Esophagus (tissue), 2 donors: ENCODE data around the gene BLTP3A. TPM values are rescaled to one million over a fixed set of nuclear protein-coding genes. Genes with fewer than 3 reads are reported as not detected.

Source experiments
- polyA plus RNA-seq, 2 donors: library from polyadenylated mRNA; stranded (reverse); fragments of 200-250 nt; gene quantifications; one replicate each; pipeline ENCODE4 v1.2.3, GENCODE V29; 2013
- donor health status: healthy with polysubstance abuse.
- donor health status: Bipolar disorder and iron deficiency.

Gene BLTP3A
- polyA plus RNA-seq, 2 donors = 1.2 to 1.7 TPM

Other genes with a start within 250 kb of the BLTP3A start
- under 1 TPM; 0.08 TPM for gene SPDEF, start 235.8 kb upstream of the BLTP3A start, polyA plus RNA-seq
- gene ILRUN, start 95.3 kb upstream of the BLTP3A start, polyA plus RNA-seq = 10 to 100 TPM; 27.8 to 32.7 TPM
- 100 to 1,000 TPM in 1 of 2 donors, 10 to 100 TPM in 1; 85.6 to 116 TPM for gene SNRPC, start 34.6 kb upstream of the BLTP3A start, polyA plus RNA-seq
- 10 to 100 TPM; 20.3 to 24.3 TPM for gene TAF11, start 96.0 kb downstream of the BLTP3A start, polyA plus RNA-seq
- 1 to 10 TPM; 6.3 to 7.7 TPM for gene ANKS1A, start 97.2 kb downstream of the BLTP3A start, polyA plus RNA-seq